GM12878 (cell line): ENCODE results near the gene NDUFV1. TPM values are rescaled to one million over a fixed set of nuclear protein-coding genes. Genes with fewer than 3 reads are reported as not detected.

ENCODE experiments used
- ATAC-seq: fragments of 200-7000 bp; cut with Tn5 transposase; 3 replicates; pipeline ENCODE4 v1.9.1; 2020; ENCODE audit warnings: mild to moderate bottlenecking, moderate library complexity
- BruUV-seq: library from RNA; stranded (reverse); fragments of 400-500 nt; replicated peaks from 2 replicates; lab custom pipeline; 2021; lab: Mats Ljungman, UMichigan
- CTCF ChIA-PET: fragments of 300-600 bp; sonication (Branson Sonifier 250); formaldehyde crosslinking; extraction: SDS; loops from one replicate; lab custom pipeline; 2021; ENCODE audit warnings: inconsistent platforms; lab: Yijun Ruan, JAX
- POLR2A ChIA-PET: fragments of 350-600 bp; formaldehyde crosslinking; extraction: SDS; loops from one replicate; lab custom pipeline; 2021; ENCODE audit warnings: inconsistent platforms; lab: Charles Lee
- RAD21 ChIA-PET: fragments of 300-600 bp; sonication (Branson Sonifier 250); formaldehyde crosslinking; loops from one replicate; lab custom pipeline; 2023; ENCODE audit warnings: antibody characterized with exemption; ENCODE audit not compliant: unreplicated experiment; lab: Charles Lee
- SMC1A ChIA-PET: fragments of 300-600 bp; sonication (Branson Sonifier 250); formaldehyde crosslinking; loops from one replicate; lab custom pipeline; 2023; ENCODE audit not compliant: unreplicated experiment, uncharacterized antibody; lab: Charles Lee
- DNase-seq: peaks from one replicate; pipeline ENCODE4 v3.0.0-alpha.2; 2011; ENCODE audit warnings: low read depth, low spot score
- FAIRE-seq: peaks from 3 replicates; lab custom pipeline; 2011; peaks lifted over from hg19 to GRCh38; lab: Jason Lieb, UNC
- H2AFZ ChIP-seq: 2 replicates; pipeline ENCODE4 v1.6.0; 2011; ENCODE audit warnings: low read depth, low read length, control low read depth; ENCODE audit not compliant: control insufficient read depth
- H3K27ac ChIP-seq: 2 replicates; pipeline ENCODE4 v1.5.1; 2011; ENCODE audit warnings: control low read depth; ENCODE audit not compliant: control insufficient read depth, insufficient read depth
- H3K27me3 ChIP-seq, 2 experiments: replicated peaks in 1 of 2; 2 replicates each; pipeline versions ENCODE4 v1.6.0 to v1.6.1; 2011; ENCODE audit warnings: low read length in 1 of 2; ENCODE audit not compliant: control insufficient read depth in 2 of 2, insufficient read depth in 2 of 2
- H3K36me3 ChIP-seq, 2 experiments: 2 replicates each; pipeline ENCODE4 v1.5.1; 2011; ENCODE audit warnings: low read length in 1 of 2; ENCODE audit not compliant: control insufficient read depth in 2 of 2, insufficient read depth in 2 of 2
- H3K4me1 ChIP-seq: 2 replicates; pipeline ENCODE4 v1.6.1; 2011; ENCODE audit warnings: mild to moderate bottlenecking, low read length, moderate library complexity, mixed read lengths; ENCODE audit not compliant: control insufficient read depth, insufficient read depth
- H3K4me2 ChIP-seq: 2 replicates; pipeline ENCODE4 v1.6.0; 2011; ENCODE audit warnings: control low read depth; ENCODE audit not compliant: control insufficient read depth, insufficient read depth
- H3K4me3 ChIP-seq: fragments of 200-600 bp; sonication (generic); 2 replicates; pipeline ENCODE4 v1.5.1; 2016
- H3K79me2 ChIP-seq: 2 replicates; pipeline ENCODE4 v1.6.0; 2011; ENCODE audit warnings: low read length; ENCODE audit not compliant: control insufficient read depth, insufficient read depth
- H3K9ac ChIP-seq: 2 replicates; pipeline ENCODE4 v1.8.0; 2011; ENCODE audit warnings: low read length, control low read depth, mixed read lengths; ENCODE audit not compliant: control insufficient read depth, insufficient read depth
- H3K9me3 ChIP-seq: replicated peaks from 3 replicates; pipeline ENCODE4 v1.5.1; 2011; ENCODE audit warnings: mild to moderate bottlenecking, low read length; ENCODE audit not compliant: control insufficient read depth, insufficient read depth
- H4K20me1 ChIP-seq: 2 replicates; pipeline ENCODE4 v1.6.0; 2011; ENCODE audit not compliant: control insufficient read depth, insufficient read depth
- CBX3 ChIP-seq: fragments of 200-600 bp; sonication (generic); IDR thresholded peaks from 2 replicates; pipeline ENCODE4 v1.6.1; 2016; ENCODE audit warnings: low read depth, borderline replicate concordance
- CHD1 ChIP-seq: IDR thresholded peaks from 2 replicates; pipeline ENCODE4 v1.6.1; 2012; ENCODE audit warnings: low read depth, low read length, improper control_type of control experiment
- CHD2 ChIP-seq: IDR thresholded peaks from 2 replicates; pipeline ENCODE4 v1.6.1; 2011; ENCODE audit warnings: low read depth, low read length, improper control_type of control experiment, borderline replicate concordance
- CHD4 ChIP-seq: fragments of 200-600 bp; sonication (generic); IDR thresholded peaks from 2 replicates; pipeline ENCODE4 v1.6.1; 2016; ENCODE audit warnings: mild to moderate bottlenecking
- ELK1 ChIP-seq: IDR thresholded peaks from 2 replicates; pipeline ENCODE4 v1.6.1; 2012; ENCODE audit warnings: low read depth, low read length, improper control_type of control experiment
- HDAC6 ChIP-seq: fragments of 200-600 bp; sonication (generic); IDR thresholded peaks from one replicate; pipeline ENCODE4 v1.8.0; 2017; ENCODE audit warnings: antibody characterized with exemption; ENCODE audit not compliant: unreplicated experiment
- HSF1 ChIP-seq: fragments of 150-350 bp; IDR thresholded peaks from 2 replicates; pipeline ENCODE4 v1.6.1; 2014; ENCODE audit warnings: mild to moderate bottlenecking, low read depth, low read length
- NFYA ChIP-seq: IDR thresholded peaks from 2 replicates; pipeline ENCODE4 v1.6.1; 2011; ENCODE audit warnings: low read depth, mild to moderate bottlenecking, low read length, improper control_type of control experiment, borderline replicate concordance
- NRF1 ChIP-seq: conservative IDR thresholded peaks from 2 replicates; pipeline ENCODE4 v1.6.1; 2011; ENCODE audit warnings: mild to moderate bottlenecking, low read depth, low read length, improper control_type of control experiment
- PML ChIP-seq: IDR thresholded peaks from 2 replicates; pipeline ENCODE4 v1.6.1; 2012; ENCODE audit warnings: low read length, inconsistent platforms
- POLR2A ChIP-seq: IDR thresholded peaks from 2 replicates; pipeline ENCODE4 v1.6.1; 2011; ENCODE audit warnings: low read depth, mild to moderate bottlenecking, low read length
- RFX5 ChIP-seq: IDR thresholded peaks from 2 replicates; pipeline ENCODE4 v1.6.1; 2011; ENCODE audit warnings: low read depth, low read length, improper control_type of control experiment
- SMAD5 ChIP-seq: IDR thresholded peaks from 2 replicates; pipeline ENCODE4 v1.6.1; 2016; ENCODE audit warnings: antibody characterized with exemption, low read depth
- SUPT20H ChIP-seq: IDR thresholded peaks from 2 replicates; pipeline ENCODE4 v1.6.1; 2011; ENCODE audit warnings: low read depth, mild to moderate bottlenecking, low read length, moderate library complexity, borderline replicate concordance; ENCODE audit not compliant: control insufficient read depth
- SUZ12 ChIP-seq: fragments of 200-600 bp; sonication (generic); IDR thresholded peaks from one replicate; pipeline ENCODE4 v1.6.1; 2018; ENCODE audit warnings: antibody characterized with exemption, mild to moderate bottlenecking; ENCODE audit not compliant: unreplicated experiment
- TARDBP ChIP-seq: IDR thresholded peaks from 2 replicates; pipeline ENCODE4 v1.6.1; 2016; ENCODE audit warnings: borderline replicate concordance
- WRNIP1 ChIP-seq: IDR thresholded peaks from 2 replicates; pipeline ENCODE4 v1.6.1; 2011; ENCODE audit warnings: low read depth, low read length, improper control_type of control experiment, borderline replicate concordance
- YY1 ChIP-seq: IDR thresholded peaks from 2 replicates; pipeline ENCODE4 v1.6.1; 2011; ENCODE audit warnings: low read depth, mild to moderate bottlenecking, low read length
- ZZZ3 ChIP-seq: IDR thresholded peaks from 2 replicates; pipeline ENCODE4 v1.6.1; 2011; ENCODE audit warnings: low read depth; ENCODE audit not compliant: control insufficient read depth, insufficient read length
- WGBS: methylation state at CpG from one replicate; pipeline ENCODE4 v1.1.6; 2016; ENCODE audit warnings: low lambda C conversion rate; ENCODE audit not compliant: insufficient replicate concordance, insufficient coverage; ENCODE audit errors: missing lambda C conversion rate; 5-methylcytosine and 5-hydroxymethylcytosine counted together
- in situ Hi-C: fragments of 300-500 bp; cut with MboI; formaldehyde crosslinking; loops from 9 replicates; pipeline ENCODE4 v1.14.3; 2018; ENCODE audit warnings: mixed read lengths
- intact Hi-C: fragments of 100-400 bp; cut with micrococcal nuclease; formaldehyde crosslinking; loops from one replicate; pipeline ENCODE4 v1.14.2; 2022; ENCODE audit not compliant: unreplicated experiment
- polyA plus RNA-seq, 11 experiments: library from polyadenylated mRNA; depleted of rRNA in 4 of 11; unstranded in 6 of 11; stranded (reverse) in 5 of 11; fragments of >200 nt; fragmentation: Nextera tagmentation in 4 of 11; fragmentation: Illumina TruSeq in 1 of 11; extraction: Ambion mirVana in 4 of 11; extraction: Trizol in 1 of 11; gene quantifications; 1 replicate in 1 of 11; 2 replicates in 10 of 11; pipeline versions ENCODE4 v1.2.1 to v1.2.3, GENCODE V29; 2011 to 2016; ENCODE audit warnings: inconsistent platforms in 2 of 11, missing spikeins in 2 of 11, low read depth in 1 of 11
- total RNA-seq, 4 experiments: library from RNA; depleted of rRNA in 3 of 4; stranded (reverse); fragments of >200 nt in 3 of 4; fragmentation: Illumina TruSeq in 1 of 4; extraction: Trizol in 1 of 4; gene quantifications; 2 replicates each; pipeline versions ENCODE4 v1.2.1 to v1.2.3, GENCODE V29; 2013 to 2021

The NDUFV1 gene
- total and polyA plus RNA-seq, 10 of the 15 experiments (the other 5 are each of a cell fraction or from before 2014, with no cell fraction given): 8.2 to 380 (median 231) TPM

- H3K9me3 ChIP-seq: peaks cover 8% of the 10 kb centered on the region
- H3K9ac ChIP-seq: no peak overlapping the region
- no TSS peak for BruUV-seq
- POLR2A ChIA-PET: interaction anchor here (0.6 to 0.8 kb wide), 2 partner anchors 85 to 377 kb away, joined by 4 to 6 read pairs; no protein-coding TSS in a partner anchor
- CTCF ChIA-PET: interaction anchor here (0.9 to 2.8 kb wide), 6 partner anchors 9 to 270 kb away, joined by 3 to 10 read pairs (median 7); partner anchors contain the start of genes GSTP1 and NUDT8
- WGBS: 26% methylated on average over 13 of the region's 13 CpGs
- DNase-seq (no peak), ATAC-seq (no peak), FAIRE-seq (no peak)
- peaks cover 48% of the 10 kb centered on the region for H3K4me1 ChIP-seq
- no peak overlapping the region for H3K4me3 ChIP-seq
- no peaks in the 10 kb centered on the region for H3K36me3 ChIP-seq
- in situ Hi-C loops: no loop called here
- intact Hi-C loops: no loop called here
- no peaks in the 10 kb centered on the region for H3K27me3 ChIP-seq
- H3K79me2 ChIP-seq: no peaks in the 10 kb centered on the region
- H3K27ac ChIP-seq: no peak overlapping the region
- H2AFZ ChIP-seq: no peak overlapping the region
- SMC1A ChIA-PET: interaction anchor here (2.0 kb wide), 1 partner anchor 24 kb away, joined by 6 read pairs; no protein-coding TSS in a partner anchor
- no peaks in the 10 kb centered on the region for H4K20me1 ChIP-seq
- RAD21 ChIA-PET: interaction anchor here (0.5 to 2.9 kb wide), 4 partner anchors 10 to 257 kb away, joined by 3 to 11 read pairs (median 4); partner anchors contain the start of gene NUDT8
- H3K4me2 ChIP-seq: no peak overlapping the region
- TF ChIP-seq HDAC6 (no peak), TARDBP (no peak), NFYA (no peak), RFX5 (no peak), WRNIP1 (no peak), SUZ12 (no peak), NRF1 (no peak), CHD2 (no peak), POLR2A (no peak), ELK1 (no peak), SMAD5 (no peak), SUPT20H (no peak), CHD4 (no peak), ZZZ3 (no peak), YY1 (no peak), CBX3 (no peak), PML (no peak), HSF1 (no peak), CHD1 (no peak)
Measured at GRCh38 chr11:67651976-67652781, 45.4 kb downstream of the NDUFV1 start.
